GM23338 (cell line): ENCODE measurements around the gene HACD2. TPM values are rescaled to one million over a fixed set of nuclear protein-coding genes. Genes with fewer than 3 reads are reported as not detected.

Experiments
- ATAC-seq: fragments of 200-7000 bp; cut with Tn5 transposase; 3 replicates; pipeline ENCODE4 v1.9.1; 2020
- DNase-seq: peaks from one replicate; pipeline ENCODE4 v3.0.0-alpha.2; 2015; ENCODE audit warnings: low spot score
- H2AFZ ChIP-seq: fragments of 200-600 bp; sonication (generic); 2 replicates; pipeline ENCODE4 v1.8.0; 2016; ENCODE audit warnings: antibody characterized with exemption, mild to moderate bottlenecking, moderate library complexity
- H3F3A ChIP-seq: fragments of 200-600 bp; sonication (generic); replicated peaks from 2 replicates; pipeline ENCODE4 v1.8.0; 2017; ENCODE audit warnings: antibody characterized with exemption, mixed run types, low read depth
- H3K27ac ChIP-seq: fragments of 200-600 bp; sonication (generic); 2 replicates; pipeline ENCODE4 v1.6.1; 2016; ENCODE audit warnings: low read depth
- H3K27me3 ChIP-seq: fragments of 200-600 bp; sonication (generic); 2 replicates; pipeline ENCODE4 v1.8.0; 2016; ENCODE audit warnings: mild to moderate bottlenecking, mixed run types, moderate library complexity; ENCODE audit not compliant: insufficient read depth
- H3K36me3 ChIP-seq: fragments of 200-600 bp; sonication (generic); 2 replicates; pipeline ENCODE4 v1.8.0; 2016; ENCODE audit warnings: mild to moderate bottlenecking; ENCODE audit not compliant: insufficient read depth
- H3K4me1 ChIP-seq: fragments of 200-600 bp; sonication (generic); 2 replicates; pipeline ENCODE4 v1.8.0; 2016; ENCODE audit warnings: mild to moderate bottlenecking, moderate library complexity; ENCODE audit not compliant: insufficient read depth
- H3K4me2 ChIP-seq: fragments of 200-600 bp; sonication (generic); 2 replicates; pipeline ENCODE4 v1.7.1; 2017; ENCODE audit warnings: mixed run types
- H3K4me3 ChIP-seq: fragments of 200-600 bp; sonication (generic); 2 replicates; pipeline ENCODE4 v1.6.1; 2016; ENCODE audit warnings: mixed run types
- H3K79me2 ChIP-seq: fragments of 200-600 bp; sonication (generic); replicated peaks from 2 replicates; pipeline ENCODE4 v1.8.0; 2017; ENCODE audit warnings: mild to moderate bottlenecking; ENCODE audit not compliant: insufficient read depth
- H3K9me2 ChIP-seq: fragments of 200-600 bp; sonication (generic); 2 replicates; pipeline ENCODE4 v1.8.0; 2017; ENCODE audit not compliant: insufficient read depth
- H4K20me1 ChIP-seq: fragments of 200-600 bp; sonication (generic); replicated peaks from 2 replicates; pipeline ENCODE4 v1.8.0; 2017; ENCODE audit warnings: mild to moderate bottlenecking; ENCODE audit not compliant: insufficient read depth
- H3K27ac Mint-ChIP-seq: 2 replicates; pipeline ENCODE4 v1.8.0; 2020; ENCODE audit warnings: inconsistent platforms, mild to moderate bottlenecking, moderate library complexity, mixed read lengths
- H3K27me3 Mint-ChIP-seq: 3 replicates; pipeline ENCODE4 v1.8.0; 2022; ENCODE audit warnings: low read depth, mild to moderate bottlenecking, moderate library complexity, mixed read lengths, inconsistent platforms; ENCODE audit not compliant: insufficient read depth, poor library complexity
- H3K36me3 Mint-ChIP-seq: 3 replicates; pipeline ENCODE4 v1.8.0; 2021; ENCODE audit warnings: low read depth, mild to moderate bottlenecking, inconsistent platforms, moderate library complexity, mixed read lengths
- H3K4me1 Mint-ChIP-seq: 3 replicates; pipeline ENCODE4 v1.8.0; 2020; ENCODE audit warnings: mild to moderate bottlenecking, inconsistent platforms, mixed read lengths
- H3K4me3 Mint-ChIP-seq: 3 replicates; pipeline ENCODE4 v1.8.0; 2021; ENCODE audit warnings: moderate library complexity, mild to moderate bottlenecking, inconsistent platforms, mixed read lengths
- H3K9me3 Mint-ChIP-seq: 3 replicates; pipeline ENCODE4 v1.8.0; 2020; ENCODE audit warnings: moderate library complexity, mild to moderate bottlenecking, inconsistent platforms, mixed read lengths
- CREB1 ChIP-seq: fragments of 250-450 bp; sonication (Bioruptor Pico); IDR thresholded peaks from 2 replicates; pipeline ENCODE4 v1.5.0; 2020; ENCODE audit warnings: low read depth, mild to moderate bottlenecking, moderate library complexity
- EZH2 ChIP-seq: fragments of 200-600 bp; sonication (generic); IDR thresholded peaks from one replicate; pipeline ENCODE4 v1.8.0; 2017; ENCODE audit warnings: antibody characterized with exemption, mild to moderate bottlenecking, low read depth; ENCODE audit not compliant: unreplicated experiment
- EZH2phosphoT487 ChIP-seq: fragments of 200-600 bp; sonication (generic); IDR thresholded peaks from one replicate; pipeline ENCODE4 v1.8.1; 2018; ENCODE audit warnings: antibody characterized with exemption; ENCODE audit not compliant: unreplicated experiment
- ZNF462 ChIP-seq: fragments of 250-450 bp; sonication (Bioruptor Pico); IDR thresholded peaks from 2 replicates; pipeline ENCODE4 v1.5.0; 2020; ENCODE audit warnings: mild to moderate bottlenecking, moderate library complexity
- polyA plus RNA-seq: library from polyadenylated mRNA; unstranded; fragments of >200 nt; fragmentation: Nextera tagmentation; extraction: Ambion mirVana; gene quantifications from 2 replicates; pipeline ENCODE4 v1.2.1, GENCODE V29; 2016
- total RNA-seq: library from RNA; depleted of rRNA; stranded (reverse); fragments of >200 nt; shearing (Covaris generic); gene quantifications from 2 replicates; pipeline ENCODE4 v1.2.3, GENCODE V29; 2014
- TF ChIP-seq, protein P1 (sequence below), 2 experiments: fragments of 200-600 bp in 1 of 2; sonication (generic) in 1 of 2; conservative IDR thresholded peaks; 2 replicates each; pipeline versions ENCODE4 v1.5.1 to v1.6.1; 2016 to 2017; ENCODE audit warnings: antibody characterized with exemption in 2 of 2, low read depth in 2 of 2, mild to moderate bottlenecking in 2 of 2, moderate library complexity in 1 of 2

The HACD2 gene
- total and polyA plus RNA-seq, 2 experiments from 2014 or later: 13.4 to 31.5 TPM

- TF ChIP-seq ZNF462 (CRISPR knock-in tag): no peak
Measured at GRCh38 chr3:123479891-123480290, 105.0 kb downstream of the HACD2 start (continued).

GRCh38 chr3:123478314-123478713 lies 106.5 kb downstream of the HACD2 start:
- no peaks in the 10 kb centered on the region for H3K79me2 ChIP-seq
- Mint-ChIP-seq H3K4me1 (peaks cover 3% of the 10 kb centered on the region; the same call in 2 of the 3 replicates), H3K27ac (no peak overlapping the region), H3K9me3 (no peaks in the 10 kb centered on the region), H3K36me3 (no peaks in the 10 kb centered on the region), H3K27me3 (peaks cover 15% of the 10 kb centered on the region), H3K4me3 (no peak overlapping the region)
- no peaks in the 10 kb centered on the region for H3F3A ChIP-seq
- H3K9me2 ChIP-seq: no peaks in the 10 kb centered on the region
- H3K4me3 ChIP-seq: no peak overlapping the region
- TF ChIP-seq EZH2phosphoT487: no peak
- TF ChIP-seq ZNF462 (CRISPR knock-in tag): no peak
- no peak for TF ChIP-seq CREB1 (CRISPR knock-in tag)
- TF ChIP-seq, protein P1, sequence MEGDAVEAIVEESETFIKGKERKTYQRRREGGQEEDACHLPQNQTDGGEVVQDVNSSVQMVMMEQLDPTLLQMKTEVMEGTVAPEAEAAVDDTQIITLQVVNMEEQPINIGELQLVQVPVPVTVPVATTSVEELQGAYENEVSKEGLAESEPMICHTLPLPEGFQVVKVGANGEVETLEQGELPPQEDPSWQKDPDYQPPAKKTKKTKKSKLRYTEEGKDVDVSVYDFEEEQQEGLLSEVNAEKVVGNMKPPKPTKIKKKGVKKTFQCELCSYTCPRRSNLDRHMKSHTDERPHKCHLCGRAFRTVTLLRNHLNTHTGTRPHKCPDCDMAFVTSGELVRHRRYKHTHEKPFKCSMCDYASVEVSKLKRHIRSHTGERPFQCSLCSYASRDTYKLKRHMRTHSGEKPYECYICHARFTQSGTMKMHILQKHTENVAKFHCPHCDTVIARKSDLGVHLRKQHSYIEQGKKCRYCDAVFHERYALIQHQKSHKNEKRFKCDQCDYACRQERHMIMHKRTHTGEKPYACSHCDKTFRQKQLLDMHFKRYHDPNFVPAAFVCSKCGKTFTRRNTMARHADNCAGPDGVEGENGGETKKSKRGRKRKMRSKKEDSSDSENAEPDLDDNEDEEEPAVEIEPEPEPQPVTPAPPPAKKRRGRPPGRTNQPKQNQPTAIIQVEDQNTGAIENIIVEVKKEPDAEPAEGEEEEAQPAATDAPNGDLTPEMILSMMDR (conservative IDR thresholded peaks at IDR 0.05; ENCODE audit: low read depth in 2 of 2): no peak
- no peak for TF ChIP-seq EZH2
- ATAC-seq (peak; percentile 44), DNase-seq (no peak)
- H2AFZ ChIP-seq: no peak overlapping the region
- no peaks in the 10 kb centered on the region for H3K27me3 ChIP-seq
- H3K4me2 ChIP-seq: no peak overlapping the region
- H3K36me3 ChIP-seq: no peaks in the 10 kb centered on the region
- no peaks in the 10 kb centered on the region for H3K4me1 ChIP-seq
- no peaks in the 10 kb centered on the region for H4K20me1 ChIP-seq
- H3K27ac ChIP-seq: no peak overlapping the region
